NCI-H510A treated with DMSO at 0.1 percent for 48 hours (cell line): Measurements from ENCODE around the gene PDIA4.
"Not testable (repeated sequence)": the region's sequence is repeated elsewhere in the genome, so short reads cannot be mapped to it uniquely, and the experiment has no call there.

Source experiments
- DNase-seq: peaks from one replicate; lab custom pipeline; 2025; lab: John Stamatoyannopoulos, UW

The PDIA4 gene

GRCh38 chr7:149031353-149031910 lies 3.1 kb upstream of the PDIA4 start:
- no peak for DNase-seq

GRCh38 chr7:149030439-149030838 lies 2.1 kb upstream of the PDIA4 start:
- not testable (repeated sequence) for DNase-seq

DNA sequence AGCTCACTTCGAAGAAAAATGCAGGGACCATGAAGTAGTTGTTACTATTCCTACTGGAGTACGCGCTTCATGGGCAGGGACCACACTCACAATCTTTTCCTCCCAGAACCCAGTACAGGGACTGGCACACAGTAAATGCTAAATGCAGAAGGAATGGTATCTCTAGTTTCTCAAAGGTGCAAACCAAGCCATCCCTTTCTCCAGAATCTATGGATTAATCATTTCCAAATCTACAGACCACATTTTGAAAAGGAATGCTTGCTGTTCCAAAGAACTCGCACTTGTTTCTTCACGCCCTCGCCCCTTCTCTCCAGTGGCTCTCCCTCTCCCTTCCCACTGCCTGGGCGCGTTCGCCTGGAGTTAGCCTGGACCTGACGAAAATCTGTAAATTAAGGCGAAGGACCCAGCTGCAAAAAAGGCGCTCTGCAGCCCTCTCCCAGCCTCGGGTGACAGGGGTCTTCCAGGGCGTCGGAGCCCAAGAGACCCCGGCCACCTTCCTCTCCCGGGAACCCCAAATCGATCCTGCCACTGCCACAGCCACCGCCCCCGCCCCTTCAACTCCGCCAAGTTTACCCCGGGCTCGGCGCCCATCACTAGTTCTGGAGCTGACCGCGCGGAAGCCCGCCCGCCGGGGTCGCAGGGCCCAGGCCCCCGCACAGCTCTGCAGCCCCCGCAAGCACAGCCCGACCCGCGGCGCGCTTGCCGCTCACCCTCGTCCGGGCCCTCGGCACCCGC lies 527 bp downstream of the PDIA4 start:
- DNase-seq = no peak

GRCh38 chr7:149027055-149027454 lies 1.2 kb downstream of the PDIA4 start:
- DNase-seq = no peak

- no peak for DNase-seq
Measured at GRCh38 chr7:149023662-149024061, 4.6 kb downstream of the PDIA4 start.

DNA sequence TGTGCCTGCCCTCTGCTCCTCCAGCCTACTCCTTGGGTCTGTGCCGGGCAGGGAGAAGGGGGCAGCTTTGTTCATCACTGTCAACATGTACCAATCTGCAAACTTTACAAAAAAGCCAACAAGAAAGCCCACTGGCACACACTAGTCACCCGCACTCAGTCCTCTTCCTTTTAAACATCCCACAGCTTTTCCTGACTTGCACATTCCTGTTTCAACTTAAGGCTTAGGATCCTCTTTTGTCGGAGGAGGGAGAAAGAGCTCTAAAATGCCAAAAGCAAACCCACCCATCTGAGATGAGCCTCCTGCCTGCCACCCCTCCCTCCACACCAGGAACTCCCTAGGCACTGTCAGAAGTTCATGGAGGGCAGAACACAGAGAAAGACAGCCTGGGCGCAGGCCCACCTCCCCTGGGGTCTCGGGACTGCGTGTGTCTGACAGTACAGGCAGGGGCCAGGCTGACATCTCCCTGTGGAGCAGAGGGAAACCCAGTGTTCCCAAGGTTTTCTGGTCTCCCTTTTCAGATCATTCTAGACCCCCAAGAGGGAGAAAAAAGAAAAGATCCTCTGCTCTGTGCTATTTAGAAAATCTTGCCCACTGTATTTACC lies 5.4 kb downstream of the PDIA4 start:
- no peak for DNase-seq

- no peak for DNase-seq
Measured at GRCh38 chr7:149021725-149022062, 6.6 kb downstream of the PDIA4 start.

GRCh38 chr7:149020483-149020882 lies 7.8 kb downstream of the PDIA4 start:
- DNase-seq = no peak

DNA sequence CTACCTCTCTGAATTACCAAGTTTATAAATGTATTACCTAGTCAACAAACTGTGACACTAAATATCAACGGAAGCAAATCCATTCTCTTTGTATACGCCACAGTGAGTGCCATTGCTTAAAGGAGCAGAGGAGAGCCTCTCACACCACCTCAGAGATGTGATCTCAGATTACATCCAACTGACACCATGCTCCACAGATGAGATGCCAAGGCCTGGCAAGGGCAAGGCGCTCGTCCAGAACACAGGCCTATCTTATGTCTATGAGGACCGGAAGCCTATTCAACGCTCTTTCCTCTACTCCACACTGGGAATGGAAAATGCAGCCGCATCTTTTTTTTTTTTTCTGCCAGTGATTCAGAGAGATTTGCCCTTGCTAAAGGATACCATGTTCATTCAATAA lies 11.4 kb downstream of the PDIA4 start:
- DNase-seq = no peak

- DNase-seq = no peak
Measured at GRCh38 chr7:149014309-149014708, 14.0 kb downstream of the PDIA4 start.

DNA sequence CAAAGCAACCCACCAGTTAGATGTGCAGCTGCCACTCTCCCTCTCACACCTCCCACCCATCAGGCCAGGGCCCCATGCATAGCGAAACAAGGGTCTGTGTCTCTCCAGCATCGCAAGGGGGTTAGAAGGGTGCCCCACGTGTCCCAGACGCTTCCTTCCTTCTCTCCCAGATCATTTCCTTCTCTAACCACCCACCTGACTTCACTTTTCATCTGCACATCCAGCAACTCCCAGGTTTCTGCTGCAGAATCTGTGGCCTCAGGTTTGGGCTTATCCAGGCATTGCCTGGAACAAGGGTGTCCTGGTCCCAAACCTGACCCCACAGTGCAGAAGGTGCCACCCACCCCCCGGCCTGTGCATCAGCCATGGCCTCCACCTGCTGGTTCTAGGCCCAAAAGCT lies 14.4 kb downstream of the PDIA4 start:
- no peak for DNase-seq

DNA sequence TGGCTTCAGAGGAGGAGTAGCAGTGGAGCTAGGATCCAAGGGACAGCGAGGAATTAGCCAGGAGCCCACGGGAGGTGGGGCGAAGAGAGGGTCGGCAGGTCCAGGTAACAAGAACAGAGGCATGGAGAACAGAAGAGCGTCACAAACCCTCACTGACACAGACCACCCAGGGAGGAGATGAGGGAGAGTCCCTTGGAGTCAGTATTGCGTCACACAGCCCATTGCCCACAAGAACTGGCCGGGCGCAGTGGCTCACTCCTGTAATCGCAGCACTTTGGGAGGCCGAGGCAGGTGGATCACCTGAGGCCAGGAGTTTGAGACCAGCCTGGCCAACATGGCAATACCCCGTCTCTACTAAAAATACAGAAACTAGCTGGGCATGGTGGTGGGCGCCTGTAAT lies 15.6 kb downstream of the PDIA4 start:
- not testable (repeated sequence) for DNase-seq

GRCh38 chr7:149011491-149011890 lies 16.8 kb downstream of the PDIA4 start:
- DNase-seq = no peak

GRCh38 chr7:149010451-149010850 lies 17.9 kb downstream of the PDIA4 start:
- no peak for DNase-seq

- no peak for DNase-seq
Measured at GRCh38 chr7:149009527-149009926, 18.8 kb downstream of the PDIA4 start.

DNA sequence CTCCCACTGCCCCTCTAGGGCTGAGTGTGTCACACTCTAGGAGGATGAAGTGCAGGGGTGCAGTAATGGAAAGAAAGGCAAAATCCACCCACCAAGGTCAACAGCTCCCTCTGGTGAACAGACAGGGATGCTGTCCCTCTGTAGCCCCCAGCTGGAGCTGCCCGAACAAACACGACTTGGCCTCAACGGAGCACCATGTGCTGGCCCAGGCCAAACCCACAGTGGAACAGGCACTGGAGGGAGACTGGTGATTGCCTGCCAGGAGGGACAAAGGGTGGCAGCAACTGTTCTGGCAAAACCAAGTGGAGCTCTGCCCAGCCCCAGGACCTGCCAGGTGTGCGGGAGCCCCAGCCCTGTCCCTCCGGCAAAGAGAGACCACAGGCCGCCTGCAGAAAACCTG lies 20.7 kb downstream of the PDIA4 start:
- no peak for DNase-seq

DNA sequence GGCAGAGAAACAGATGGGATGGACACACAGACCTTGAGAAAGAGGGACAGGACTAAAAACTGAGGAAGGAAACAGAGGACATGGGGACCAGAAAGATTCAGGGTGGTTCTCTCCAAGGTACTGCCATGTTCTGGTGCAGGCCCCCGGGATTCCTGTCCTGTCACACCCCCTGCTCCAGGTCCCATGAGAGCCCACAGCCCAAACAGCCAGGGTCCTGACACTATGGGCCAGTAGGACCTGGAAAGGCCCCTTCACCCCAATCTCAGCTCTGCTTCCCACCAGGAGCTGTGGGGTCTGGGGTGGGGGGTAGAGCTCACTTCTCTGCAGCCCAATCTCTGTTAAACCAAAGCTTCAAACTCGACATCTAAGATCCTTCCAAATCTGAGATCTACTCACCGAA lies 21.2 kb downstream of the PDIA4 start:
- DNase-seq = no peak

GRCh38 chr7:149006345-149006725 lies 22.0 kb downstream of the PDIA4 start:
- DNase-seq = no peak

GRCh38 chr7:149005427-149006344 lies 22.6 kb downstream of the PDIA4 start:
- peak; percentile 7 for DNase-seq

DNA sequence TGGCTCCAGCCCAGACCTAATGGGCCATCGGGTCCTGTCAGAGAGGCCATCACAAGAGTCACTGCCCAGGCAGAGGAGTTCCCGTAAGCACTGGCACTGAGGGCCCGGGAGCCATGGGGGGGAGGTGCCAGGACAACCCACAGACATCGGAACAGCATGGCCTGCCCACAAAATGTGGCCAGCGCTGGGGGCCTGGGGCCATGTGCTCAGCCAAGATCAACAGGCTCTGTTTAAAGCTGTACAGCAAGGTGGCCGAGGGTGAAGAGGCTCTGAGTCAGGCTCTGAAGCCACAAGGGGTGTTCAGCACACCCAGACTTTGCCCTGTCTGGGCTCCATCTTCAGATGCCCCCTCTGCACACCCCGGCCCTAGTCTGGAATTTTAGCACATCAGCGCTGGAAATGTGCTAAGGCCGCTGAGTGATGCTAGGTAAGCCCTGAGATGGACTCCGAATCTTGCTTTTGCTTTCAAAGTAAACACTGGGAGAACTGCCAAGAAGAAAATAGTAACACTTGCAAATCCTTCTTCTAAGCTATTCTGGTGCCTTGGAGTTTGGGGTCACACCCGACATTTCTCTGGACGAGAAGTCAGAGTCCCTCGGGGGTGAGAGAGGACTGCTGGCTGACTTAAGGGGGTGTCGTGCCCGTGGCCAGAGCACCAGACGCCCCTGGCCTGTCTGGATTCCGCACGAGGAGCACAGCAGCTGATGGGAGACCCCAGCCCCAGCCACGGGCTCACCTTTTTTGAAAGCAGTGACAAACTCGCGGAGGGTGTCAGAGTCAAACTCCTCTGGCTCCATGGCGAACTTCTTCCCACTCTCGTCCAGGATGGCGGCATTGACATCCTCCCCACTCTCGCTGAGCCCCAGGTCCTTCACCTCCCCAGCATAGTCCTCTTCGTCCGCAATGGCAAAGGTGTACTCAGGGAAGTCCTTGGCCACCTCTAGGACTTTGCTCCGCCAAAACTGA lies 23.6 kb downstream of the PDIA4 start:
- DNase-seq = no peak

DNA sequence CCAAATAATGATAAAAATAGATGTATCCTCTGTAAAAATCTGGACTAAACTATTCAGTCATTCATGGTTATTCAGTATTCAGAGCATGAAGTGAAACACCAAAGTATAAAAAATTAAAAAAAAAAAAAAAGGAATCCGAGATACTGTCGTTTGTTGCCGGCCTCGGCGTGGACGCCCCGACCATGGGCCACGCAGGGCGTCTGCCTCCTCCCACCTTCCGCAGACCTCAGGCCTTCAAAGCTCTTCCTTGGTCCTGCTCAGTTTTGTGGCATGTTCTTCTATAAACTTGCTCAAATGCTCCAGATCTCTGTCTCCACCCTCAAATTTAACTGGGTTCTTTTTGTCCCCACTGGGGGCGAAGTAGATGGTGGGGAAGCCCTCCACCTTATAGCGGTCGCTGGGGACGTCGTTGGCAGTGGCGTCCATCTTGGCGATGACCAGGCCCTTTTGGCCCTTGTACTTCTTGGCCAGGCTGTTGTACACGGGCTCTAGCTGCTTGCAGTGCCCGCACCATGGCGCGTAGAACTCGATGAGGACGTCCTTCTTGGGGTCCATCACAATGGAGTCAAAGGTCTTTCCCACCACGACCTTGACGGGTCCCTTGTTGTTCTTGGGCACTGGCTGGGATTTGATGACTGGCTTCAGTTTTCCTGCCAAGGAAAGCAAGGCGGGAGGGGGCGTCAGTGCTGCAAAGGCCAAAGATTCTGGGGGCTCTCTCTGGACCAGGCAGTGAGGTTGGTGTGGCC lies 24.6 kb downstream of the PDIA4 start:
- no peak for DNase-seq
